ENCODE measurements around the gene GTF2A2. TPM values are rescaled to one million over a fixed set of nuclear protein-coding genes. Genes with fewer than 3 reads are reported as not detected.

Gene GTF2A2
- total RNA-seq, 1 experiment from 2014 or later = 129 TPM

GRCh38 chr15:59614153-59614552 is 43.2 kb downstream of the GTF2A2 start:
- ChIA-PET CTCF (interaction anchor here (2.9 kb wide), 1 partner anchor 85 kb away, joined by 14 read pairs; no protein-coding TSS in a partner anchor), POLR2A (no interaction called here)
- no peak for DNase-seq (ENCODE audit: low spot score)
- Mint-ChIP-seq H3K27me3 (ENCODE audit: low read depth) (peaks cover 17% of the 10 kb centered on the region), H3K4me3 (no peak overlapping the region), H3K4me1 (peaks cover 6% of the 10 kb centered on the region), H3K27ac (no peak overlapping the region), H3K36me3 (peaks cover 2% of the 10 kb centered on the region; the same call in 1 of the 2 replicates), H3K9me3 (peaks cover 8% of the 10 kb centered on the region)
- TF ChIP-seq NFE2L1 (CRISPR knock-in tag; IDR thresholded peaks at IDR 0.05) (no peak), EMX1 (CRISPR knock-in tag; IDR thresholded peaks at IDR 0.05) (no peak), ZNF317 (CRISPR knock-in tag; IDR thresholded peaks at IDR 0.05; ENCODE audit: borderline replicate concordance, low read depth) (no peak)
- no peak for ATAC-seq

- DNase-seq (ENCODE audit: low spot score) = no peak
- Mint-ChIP-seq H3K4me1 (peaks cover 10% of the 10 kb centered on the region), H3K36me3 (peaks cover 2% of the 10 kb centered on the region; the same call in 1 of the 2 replicates), H3K9me3 (peaks cover 8% of the 10 kb centered on the region), H3K4me3 (no peak within 1 kb of the TSS), H3K27me3 (ENCODE audit: low read depth) (peaks cover 14% of the 10 kb centered on the region), H3K27ac (no peak within 1 kb of the TSS)
- ATAC-seq = no peak
- TF ChIP-seq ELF4 (CRISPR knock-in tag; IDR thresholded peaks at IDR 0.05; ENCODE audit: low read depth) (no peak), RELA (CRISPR knock-in tag; IDR thresholded peaks at IDR 0.05; ENCODE audit: borderline replicate concordance) (no peak), ZNF219 (CRISPR knock-in tag; IDR thresholded peaks at IDR 0.05; ENCODE audit: borderline replicate concordance) (no peak), ZNF671 (CRISPR knock-in tag; IDR thresholded peaks at IDR 0.05) (no peak), NFE2L1 (CRISPR knock-in tag; IDR thresholded peaks at IDR 0.05) (no peak)
- TF ChIP-seq, protein P1, sequence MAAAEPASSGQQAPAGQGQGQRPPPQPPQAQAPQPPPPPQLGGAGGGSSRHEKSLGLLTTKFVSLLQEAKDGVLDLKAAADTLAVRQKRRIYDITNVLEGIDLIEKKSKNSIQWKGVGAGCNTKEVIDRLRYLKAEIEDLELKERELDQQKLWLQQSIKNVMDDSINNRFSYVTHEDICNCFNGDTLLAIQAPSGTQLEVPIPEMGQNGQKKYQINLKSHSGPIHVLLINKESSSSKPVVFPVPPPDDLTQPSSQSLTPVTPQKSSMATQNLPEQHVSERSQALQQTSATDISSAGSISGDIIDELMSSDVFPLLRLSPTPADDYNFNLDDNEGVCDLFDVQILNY (CRISPR knock-in tag; IDR thresholded peaks at IDR 0.05) = no peak
- TF ChIP-seq, protein P2, sequence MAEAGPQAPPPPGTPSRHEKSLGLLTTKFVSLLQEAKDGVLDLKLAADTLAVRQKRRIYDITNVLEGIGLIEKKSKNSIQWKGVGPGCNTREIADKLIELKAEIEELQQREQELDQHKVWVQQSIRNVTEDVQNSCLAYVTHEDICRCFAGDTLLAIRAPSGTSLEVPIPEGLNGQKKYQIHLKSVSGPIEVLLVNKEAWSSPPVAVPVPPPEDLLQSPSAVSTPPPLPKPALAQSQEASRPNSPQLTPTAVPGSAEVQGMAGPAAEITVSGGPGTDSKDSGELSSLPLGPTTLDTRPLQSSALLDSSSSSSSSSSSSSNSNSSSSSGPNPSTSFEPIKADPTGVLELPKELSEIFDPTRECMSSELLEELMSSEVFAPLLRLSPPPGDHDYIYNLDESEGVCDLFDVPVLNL (CRISPR knock-in tag; IDR thresholded peaks at IDR 0.05; ENCODE audit: borderline replicate concordance, low read depth) = no peak
- POLR2A ChIA-PET = no interaction called here
- CTCF ChIA-PET = interaction anchor here (1.1 to 2.9 kb wide), 4 partner anchors 12 to 83 kb away, joined by 3 to 14 read pairs (median 6); no protein-coding TSS in a partner anchor
Observed at GRCh38 chr15:59611276-59612260, 45.7 kb downstream of the GTF2A2 start, which contains the start of gene GCNT3. Gene GCNT3 (plus strand): TSS chr15:59611783. CDS start chr15:59618239, 6,456 bp downstream.

DNA sequence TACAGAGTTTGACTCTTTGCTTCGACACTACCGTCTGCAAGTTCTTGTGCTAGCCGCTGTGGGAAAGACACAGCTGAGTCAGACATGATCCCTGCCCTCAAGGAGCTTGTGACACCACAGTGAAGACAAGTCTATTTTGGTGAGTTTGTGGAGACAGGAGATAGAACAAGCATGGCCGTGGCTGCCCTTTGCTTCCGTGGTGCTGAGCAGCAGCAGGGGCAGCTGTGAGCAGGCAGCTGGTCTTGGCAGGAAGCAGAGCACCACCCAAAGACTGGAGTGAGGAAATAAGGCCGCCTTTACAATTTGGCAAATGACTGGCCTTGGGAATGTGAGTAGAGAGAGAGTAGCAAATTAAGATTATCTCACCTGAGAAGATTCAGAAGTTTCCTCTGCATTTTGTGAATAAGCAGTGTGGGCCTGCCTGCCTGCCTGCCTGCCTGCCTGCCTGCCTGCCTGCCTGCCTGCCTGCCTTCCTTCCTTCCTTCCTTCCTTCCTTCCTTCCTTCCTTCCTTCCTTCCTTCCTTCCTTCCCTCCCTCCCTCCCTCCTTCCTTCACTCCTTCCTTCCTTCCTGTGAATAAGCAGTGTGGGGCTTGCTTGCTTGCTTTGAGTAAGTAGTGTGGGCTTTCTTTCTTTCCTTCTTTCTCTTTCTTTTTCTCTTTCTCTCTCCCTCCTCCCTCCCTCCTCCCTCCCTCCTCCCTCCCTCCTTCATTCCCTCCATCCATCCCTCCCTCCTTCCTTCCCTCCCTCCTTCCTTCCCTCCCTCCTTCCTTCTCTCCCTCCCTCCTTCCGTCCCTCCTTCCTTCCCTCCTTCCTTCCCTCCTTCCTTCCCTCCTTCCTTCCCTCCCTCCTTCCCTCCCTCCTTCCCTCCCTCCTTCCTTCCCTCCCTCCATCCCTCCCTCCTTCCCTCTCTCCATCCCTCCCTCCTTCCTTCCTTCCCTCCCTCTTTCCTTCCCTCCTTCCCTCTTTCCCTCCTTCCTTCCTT is 47.3 kb downstream of the GTF2A2 start:
- no peak for TF ChIP-seq ATF3 (CRISPR knock-in tag; conservative IDR thresholded peaks at IDR 0.05)
- no peak for TF ChIP-seq ZNF138 (CRISPR knock-in tag; conservative IDR thresholded peaks at IDR 0.05)
- no peak for TF ChIP-seq IRF1 (CRISPR knock-in tag; IDR thresholded peaks at IDR 0.05)
- no peak for TF ChIP-seq ZNF219 (CRISPR knock-in tag; IDR thresholded peaks at IDR 0.05; ENCODE audit: borderline replicate concordance)
- TF ChIP-seq CREB1 (CRISPR knock-in tag; IDR thresholded peaks at IDR 0.05) = no peak
- ATAC-seq (0 out of 2 replicates have a peak, but pooled peaks have one; percentile 34), DNase-seq (ENCODE audit: low spot score) (no peak)
- Mint-ChIP-seq H3K27ac (no peak overlapping the region; the same call in 1 of the 2 replicates), H3K4me3 (no peak overlapping the region), H3K4me1 (peaks cover 10% of the 10 kb centered on the region), H3K9me3 (peaks cover 11% of the 10 kb centered on the region), H3K27me3 (ENCODE audit: low read depth) (peaks cover 14% of the 10 kb centered on the region), H3K36me3 (peaks cover 2% of the 10 kb centered on the region; the same call in 1 of the 2 replicates)
- ChIA-PET CTCF (interaction anchor here (0.6 to 0.9 kb wide), 2 partner anchors 77 to 309 kb away, joined by 3 to 4 read pairs; no protein-coding TSS in a partner anchor), POLR2A (no interaction called here)

All from WTC11 (cell line).